ENCODE data around the gene MAGI2.

The MAGI2 gene

GRCh38 chr7:78224923-78225322 is 1228.5 kb downstream of the MAGI2 start:
- TF ChIP-seq, protein P1, sequence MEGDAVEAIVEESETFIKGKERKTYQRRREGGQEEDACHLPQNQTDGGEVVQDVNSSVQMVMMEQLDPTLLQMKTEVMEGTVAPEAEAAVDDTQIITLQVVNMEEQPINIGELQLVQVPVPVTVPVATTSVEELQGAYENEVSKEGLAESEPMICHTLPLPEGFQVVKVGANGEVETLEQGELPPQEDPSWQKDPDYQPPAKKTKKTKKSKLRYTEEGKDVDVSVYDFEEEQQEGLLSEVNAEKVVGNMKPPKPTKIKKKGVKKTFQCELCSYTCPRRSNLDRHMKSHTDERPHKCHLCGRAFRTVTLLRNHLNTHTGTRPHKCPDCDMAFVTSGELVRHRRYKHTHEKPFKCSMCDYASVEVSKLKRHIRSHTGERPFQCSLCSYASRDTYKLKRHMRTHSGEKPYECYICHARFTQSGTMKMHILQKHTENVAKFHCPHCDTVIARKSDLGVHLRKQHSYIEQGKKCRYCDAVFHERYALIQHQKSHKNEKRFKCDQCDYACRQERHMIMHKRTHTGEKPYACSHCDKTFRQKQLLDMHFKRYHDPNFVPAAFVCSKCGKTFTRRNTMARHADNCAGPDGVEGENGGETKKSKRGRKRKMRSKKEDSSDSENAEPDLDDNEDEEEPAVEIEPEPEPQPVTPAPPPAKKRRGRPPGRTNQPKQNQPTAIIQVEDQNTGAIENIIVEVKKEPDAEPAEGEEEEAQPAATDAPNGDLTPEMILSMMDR (IDR thresholded peaks at IDR 0.05) = no peak
- Histone ChIP-seq H3K27me3 (no peaks in the 10 kb centered on the region), H3K4me3 (ENCODE audit: low read depth in 1 of 2, low read length in 1 of 2) (no peak overlapping the region), H3K27ac (no peak overlapping the region), H3K4me1 (ENCODE audit: control insufficient read depth in 1 of 2, insufficient read depth in 1 of 2, low read depth in 1 of 2, low read length in 1 of 2) (no peaks in the 10 kb centered on the region), H3K36me3 (no peaks in the 10 kb centered on the region), H3K9me3 (no peaks in the 10 kb centered on the region)

GRCh38 chr7:78223598-78223997 is 1229.9 kb downstream of the MAGI2 start:
- TF ChIP-seq, protein P1 (IDR thresholded peaks at IDR 0.05) = no peak
- no peaks in the 10 kb centered on the region for H3K9me3 ChIP-seq
- no peaks in the 10 kb centered on the region for H3K27me3 ChIP-seq
- H3K36me3 ChIP-seq = no peaks in the 10 kb centered on the region
- H3K27ac ChIP-seq = no peak overlapping the region
- no peaks in the 10 kb centered on the region for H3K4me1 ChIP-seq (ENCODE audit: control insufficient read depth in 1 of 2, insufficient read depth in 1 of 2, low read depth in 1 of 2, low read length in 1 of 2)
- no peak overlapping the region for H3K4me3 ChIP-seq (ENCODE audit: low read depth in 1 of 2, low read length in 1 of 2)

DNA sequence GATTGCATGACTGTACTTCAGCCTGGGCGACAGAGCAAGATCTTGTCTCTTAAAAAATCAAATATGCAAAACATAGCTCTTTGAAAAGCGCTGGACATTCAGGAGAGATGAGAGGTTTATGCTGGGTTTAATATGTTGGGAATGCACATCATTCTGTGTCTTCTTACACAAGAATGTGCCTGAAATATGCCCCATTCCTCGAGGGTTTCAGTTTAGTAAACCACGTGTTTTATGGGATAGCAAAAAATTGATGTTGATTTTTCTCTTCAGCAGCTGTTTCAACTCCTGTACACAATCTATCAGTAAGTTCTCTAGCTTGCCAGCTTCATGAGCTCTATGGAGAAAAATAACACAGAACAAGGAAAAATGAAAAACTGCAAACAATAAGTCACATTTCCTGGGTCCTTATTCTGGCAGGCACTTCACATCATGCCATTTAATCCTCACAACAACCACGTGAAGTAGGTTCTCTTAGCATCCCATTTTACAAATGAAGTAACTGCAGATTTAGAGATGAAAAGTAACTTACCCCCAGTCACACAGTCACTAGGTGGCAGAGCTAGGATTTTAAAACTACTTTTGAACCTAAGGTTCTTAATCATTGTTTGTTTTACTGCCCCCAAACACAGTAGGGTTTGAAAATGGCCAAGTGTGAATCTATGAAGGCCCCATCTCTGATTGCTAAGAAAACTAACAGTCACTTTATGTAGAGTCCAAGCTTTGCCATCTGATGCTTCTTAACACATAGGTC is 1231.3 kb downstream of the MAGI2 start:
- Histone ChIP-seq H3K36me3 (no peaks in the 10 kb centered on the region), H3K27ac (no peak overlapping the region), H3K27me3 (no peaks in the 10 kb centered on the region), H3K4me1 (ENCODE audit: control insufficient read depth in 1 of 2, insufficient read depth in 1 of 2, low read depth in 1 of 2, low read length in 1 of 2) (no peaks in the 10 kb centered on the region), H3K9me3 (no peaks in the 10 kb centered on the region), H3K4me3 (ENCODE audit: low read depth in 1 of 2, low read length in 1 of 2) (no peak overlapping the region)
- TF ChIP-seq, protein P1 (IDR thresholded peaks at IDR 0.05) = no peak

DNA sequence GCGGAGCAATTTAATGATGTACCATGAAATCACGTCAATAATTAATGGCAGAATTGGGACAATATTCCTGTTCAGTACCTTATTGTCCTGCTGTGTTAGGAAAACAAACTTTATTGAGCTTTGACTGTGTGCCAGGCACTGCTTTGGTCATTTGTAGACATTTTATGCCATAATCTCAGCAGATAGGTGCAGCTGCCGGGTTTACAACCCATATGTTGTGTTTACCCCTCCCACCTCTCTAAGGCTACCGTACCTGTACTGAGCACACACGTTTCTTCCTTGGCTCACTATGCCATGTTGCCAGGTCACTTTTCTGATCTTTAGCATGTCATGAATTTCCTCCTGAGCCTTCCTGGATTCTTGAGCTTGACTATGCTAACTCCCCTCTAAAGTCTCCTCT is 1232.7 kb downstream of the MAGI2 start:
- Histone ChIP-seq H3K9me3 (no peaks in the 10 kb centered on the region), H3K4me1 (ENCODE audit: control insufficient read depth in 1 of 2, insufficient read depth in 1 of 2, low read depth in 1 of 2, low read length in 1 of 2) (no peaks in the 10 kb centered on the region), H3K27me3 (no peaks in the 10 kb centered on the region), H3K36me3 (no peaks in the 10 kb centered on the region), H3K4me3 (ENCODE audit: low read depth in 1 of 2, low read length in 1 of 2) (no peak overlapping the region), H3K27ac (no peak overlapping the region)
- TF ChIP-seq, protein P1 (IDR thresholded peaks at IDR 0.05) = no peak

DNA sequence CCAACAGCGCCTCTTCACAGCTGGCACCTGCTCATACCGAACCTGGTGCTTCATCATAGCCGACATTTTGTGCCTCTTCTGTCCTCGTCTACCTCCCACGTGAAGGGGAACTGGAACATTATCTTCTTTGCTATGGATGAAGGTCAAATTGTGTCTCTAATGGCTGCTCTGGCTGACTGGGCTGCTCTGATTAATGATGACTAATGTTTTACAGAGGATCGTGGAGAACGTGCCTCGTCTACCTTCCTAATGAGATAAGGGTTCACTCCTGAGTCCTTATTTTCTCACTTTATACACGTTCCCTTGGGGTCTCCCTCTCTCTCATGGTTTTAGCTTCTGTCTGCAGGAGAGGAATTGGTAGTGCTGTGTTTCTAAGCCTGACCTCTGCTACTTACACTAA is 1234.6 kb downstream of the MAGI2 start:
- Histone ChIP-seq H3K4me1 (ENCODE audit: control insufficient read depth in 1 of 2, insufficient read depth in 1 of 2, low read depth in 1 of 2, low read length in 1 of 2) (no peaks in the 10 kb centered on the region), H3K27ac (no peak overlapping the region), H3K9me3 (no peaks in the 10 kb centered on the region), H3K4me3 (ENCODE audit: low read depth in 1 of 2, low read length in 1 of 2) (no peak overlapping the region), H3K27me3 (no peaks in the 10 kb centered on the region), H3K36me3 (no peaks in the 10 kb centered on the region)
- TF ChIP-seq, protein P1 (IDR thresholded peaks at IDR 0.05) = no peak

All from neutrophil (primary cell).